ENCODE measurements around the gene ZNF24.

Gene ZNF24

GRCh38 chr18:35368595-35368994 lies 24.4 kb upstream of the ZNF24 start:
- Histone ChIP-seq H3K9me3 (ENCODE audit: severe bottlenecking) (no peaks in the 10 kb centered on the region), H3K4me3 (ENCODE audit: low read depth, low read length) (no peak overlapping the region), H3K36me3 (no peaks in the 10 kb centered on the region), H3K27me3 (ENCODE audit: insufficient read depth, low read depth, severe bottlenecking) (no peaks in the 10 kb centered on the region), H3K27ac (no peak overlapping the region)
- DNase-seq, result no peak
- TF ChIP-seq CTCF (IDR thresholded peaks at IDR 0.05; ENCODE audit: low read depth, low read length), result no peak

GRCh38 chr18:35362531-35362930 lies 18.3 kb upstream of the ZNF24 start:
- H3K4me3 ChIP-seq (ENCODE audit: low read depth, low read length), result no peak overlapping the region
- H3K27me3 ChIP-seq (ENCODE audit: insufficient read depth, low read depth, severe bottlenecking), result no peaks in the 10 kb centered on the region
- no peak overlapping the region for H3K27ac ChIP-seq
- H3K36me3 ChIP-seq, result no peaks in the 10 kb centered on the region
- no peak for DNase-seq
- H3K9me3 ChIP-seq (ENCODE audit: severe bottlenecking), result no peaks in the 10 kb centered on the region
- no peak for TF ChIP-seq CTCF (IDR thresholded peaks at IDR 0.05; ENCODE audit: low read depth, low read length)

- Histone ChIP-seq H3K4me3 (ENCODE audit: low read depth, low read length) (no peak overlapping the region), H3K9me3 (ENCODE audit: severe bottlenecking) (no peaks in the 10 kb centered on the region), H3K27ac (no peak overlapping the region), H3K27me3 (ENCODE audit: insufficient read depth, low read depth, severe bottlenecking) (no peaks in the 10 kb centered on the region), H3K36me3 (no peaks in the 10 kb centered on the region)
- DNase-seq, result no peak
- TF ChIP-seq CTCF (IDR thresholded peaks at IDR 0.05; ENCODE audit: low read depth, low read length), result no peak
Measured at GRCh38 chr18:35361570-35362321, 17.5 kb upstream of the ZNF24 start.

GRCh38 chr18:35355140-35355618 lies 11.0 kb upstream of the ZNF24 start:
- DNase-seq, result peak; percentile 76
- Histone ChIP-seq H3K9me3 (ENCODE audit: severe bottlenecking) (peaks cover 8% of the 10 kb centered on the region), H3K36me3 (no peaks in the 10 kb centered on the region), H3K27me3 (ENCODE audit: insufficient read depth, low read depth, severe bottlenecking) (no peaks in the 10 kb centered on the region), H3K27ac (no peak overlapping the region), H3K4me3 (ENCODE audit: low read depth, low read length) (no peak overlapping the region; the same call in 1 of the 2 replicates)
- peak; percentile 81 for TF ChIP-seq CTCF (IDR thresholded peaks at IDR 0.05; ENCODE audit: low read depth, low read length)

GRCh38 chr18:35352778-35353177 lies 8.6 kb upstream of the ZNF24 start:
- no peak for TF ChIP-seq CTCF (IDR thresholded peaks at IDR 0.05; ENCODE audit: low read depth, low read length)
- Histone ChIP-seq H3K9me3 (ENCODE audit: severe bottlenecking) (peaks cover 8% of the 10 kb centered on the region), H3K4me3 (ENCODE audit: low read depth, low read length) (no peak overlapping the region), H3K27ac (no peak overlapping the region), H3K36me3 (no peaks in the 10 kb centered on the region), H3K27me3 (ENCODE audit: insufficient read depth, low read depth, severe bottlenecking) (no peaks in the 10 kb centered on the region)
- no peak for DNase-seq

- no peak for TF ChIP-seq CTCF (IDR thresholded peaks at IDR 0.05; ENCODE audit: low read depth, low read length)
- no peak for DNase-seq
- Histone ChIP-seq H3K4me3 (ENCODE audit: low read depth, low read length) (no peak overlapping the region), H3K36me3 (no peaks in the 10 kb centered on the region), H3K27ac (no peak overlapping the region), H3K27me3 (ENCODE audit: insufficient read depth, low read depth, severe bottlenecking) (no peaks in the 10 kb centered on the region), H3K9me3 (ENCODE audit: severe bottlenecking) (peaks cover 8% of the 10 kb centered on the region)
Measured at GRCh38 chr18:35352283-35352682, 8.1 kb upstream of the ZNF24 start.

Data from WERI-Rb-1 (cell line).